KMS-11 (cell line): Measurements from ENCODE around the gene LSAMP.

Source experiments
- H2AFZ ChIP-seq: fragments of 200-600 bp; sonication (generic); 2 replicates; pipeline ENCODE4 v1.6.1; 2016; ENCODE audit warnings: antibody characterized with exemption, mixed run types, low read depth
- H3K27ac ChIP-seq: fragments of 200-600 bp; sonication (generic); 2 replicates; pipeline ENCODE4 v1.6.1; 2016; ENCODE audit warnings: mild to moderate bottlenecking, mixed run types
- H3K27me3 ChIP-seq: fragments of 200-600 bp; sonication (generic); 2 replicates; pipeline ENCODE4 v1.6.1; 2017; ENCODE audit warnings: mild to moderate bottlenecking, low read depth, mixed run types, moderate library complexity; ENCODE audit not compliant: insufficient read depth
- H3K36me3 ChIP-seq: fragments of 200-600 bp; sonication (generic); 2 replicates; pipeline ENCODE4 v1.6.1; 2017; ENCODE audit warnings: mild to moderate bottlenecking, mixed run types; ENCODE audit not compliant: insufficient read depth
- H3K4me1 ChIP-seq: fragments of 200-600 bp; sonication (generic); 2 replicates; pipeline ENCODE4 v1.6.1; 2016; ENCODE audit warnings: mild to moderate bottlenecking, low read depth, mixed run types; ENCODE audit not compliant: poor library complexity, severe bottlenecking
- H3K4me2 ChIP-seq: fragments of 200-600 bp; sonication (generic); 2 replicates; pipeline ENCODE4 v1.7.0; 2016; ENCODE audit warnings: mild to moderate bottlenecking, mixed run types
- H3K4me3 ChIP-seq: fragments of 200-600 bp; sonication (generic); IDR thresholded peaks from 2 replicates; pipeline ENCODE4 v1.6.1; 2017; ENCODE audit warnings: low read depth, low read length, mixed read lengths; ENCODE audit not compliant: insufficient read depth
- H3K79me2 ChIP-seq: fragments of 200-600 bp; sonication (generic); 2 replicates; pipeline ENCODE4 v1.6.1; 2016; ENCODE audit warnings: low read depth, mixed run types; ENCODE audit not compliant: insufficient read depth
- H3K9ac ChIP-seq: fragments of 200-600 bp; sonication (generic); 2 replicates; pipeline ENCODE4 v1.6.1; 2016; ENCODE audit warnings: mild to moderate bottlenecking, mixed run types
- H4K20me1 ChIP-seq: fragments of 200-600 bp; sonication (generic); 2 replicates; pipeline ENCODE4 v1.6.1; 2016; ENCODE audit warnings: mild to moderate bottlenecking, mixed run types; ENCODE audit not compliant: insufficient read depth
- TF ChIP-seq, protein P1 (sequence below): fragments of 200-600 bp; sonication (generic); conservative IDR thresholded peaks from 2 replicates; pipeline ENCODE4 v1.6.1; 2017; ENCODE audit warnings: low read depth, mild to moderate bottlenecking, antibody characterized with exemption, low read length, moderate library complexity, mixed read lengths

LSAMP gene

DNA sequence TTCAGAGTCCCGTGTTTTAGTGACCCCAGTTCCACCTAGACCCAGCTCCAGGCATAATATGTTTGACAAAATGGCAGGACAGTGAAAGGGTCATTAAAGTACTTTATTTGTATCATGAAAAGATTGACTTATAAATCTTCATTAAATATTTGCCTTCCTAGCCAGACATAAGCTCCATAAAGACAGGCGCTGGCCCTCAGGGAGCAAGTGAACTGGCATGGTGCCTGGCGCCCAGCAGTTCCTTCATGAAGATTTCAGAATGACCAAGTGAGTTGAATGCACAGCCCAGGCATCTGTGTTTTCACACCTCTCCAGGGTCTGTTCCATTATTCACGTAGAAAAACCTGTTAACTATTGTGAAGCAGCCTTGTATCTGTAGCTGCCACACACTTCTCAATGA is 655.8 kb downstream of the LSAMP start:
- peaks cover 12% of the 10 kb centered on the region for H3K4me1 ChIP-seq

DNA sequence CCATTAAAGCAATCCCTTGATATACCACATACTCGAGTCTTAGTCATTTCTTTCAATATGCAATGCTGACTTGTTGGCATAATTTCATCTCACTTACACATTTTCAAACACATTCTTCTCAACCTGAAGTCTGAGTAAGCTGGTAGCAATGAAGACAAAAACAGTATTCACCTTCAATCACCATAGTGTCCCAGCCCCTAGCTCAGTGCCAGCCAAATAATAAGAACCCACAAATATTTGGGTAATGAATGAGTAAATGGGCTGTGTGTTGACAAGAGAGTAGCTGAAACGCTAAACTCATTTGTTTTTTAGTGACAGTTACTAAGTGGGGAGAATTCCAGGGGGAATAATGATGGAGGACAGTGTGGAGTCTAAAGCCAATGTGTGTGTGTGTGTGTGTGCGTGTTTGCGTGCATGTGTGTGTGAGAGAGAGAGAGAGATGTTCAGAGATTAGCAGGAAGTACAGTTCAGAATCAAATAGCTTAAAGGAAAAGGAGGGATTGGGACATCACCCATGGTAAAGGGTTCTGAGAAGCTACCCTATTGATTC is 656.3 kb downstream of the LSAMP start:
- no peaks in the 10 kb centered on the region for H3K27me3 ChIP-seq
- no peak overlapping the region for H3K4me3 ChIP-seq
- H3K79me2 ChIP-seq = no peaks in the 10 kb centered on the region
- H3K27ac ChIP-seq = no peak overlapping the region
- H4K20me1 ChIP-seq = no peaks in the 10 kb centered on the region
- no peak overlapping the region for H2AFZ ChIP-seq
- H3K4me2 ChIP-seq = no peak overlapping the region
- TF ChIP-seq, protein P1, sequence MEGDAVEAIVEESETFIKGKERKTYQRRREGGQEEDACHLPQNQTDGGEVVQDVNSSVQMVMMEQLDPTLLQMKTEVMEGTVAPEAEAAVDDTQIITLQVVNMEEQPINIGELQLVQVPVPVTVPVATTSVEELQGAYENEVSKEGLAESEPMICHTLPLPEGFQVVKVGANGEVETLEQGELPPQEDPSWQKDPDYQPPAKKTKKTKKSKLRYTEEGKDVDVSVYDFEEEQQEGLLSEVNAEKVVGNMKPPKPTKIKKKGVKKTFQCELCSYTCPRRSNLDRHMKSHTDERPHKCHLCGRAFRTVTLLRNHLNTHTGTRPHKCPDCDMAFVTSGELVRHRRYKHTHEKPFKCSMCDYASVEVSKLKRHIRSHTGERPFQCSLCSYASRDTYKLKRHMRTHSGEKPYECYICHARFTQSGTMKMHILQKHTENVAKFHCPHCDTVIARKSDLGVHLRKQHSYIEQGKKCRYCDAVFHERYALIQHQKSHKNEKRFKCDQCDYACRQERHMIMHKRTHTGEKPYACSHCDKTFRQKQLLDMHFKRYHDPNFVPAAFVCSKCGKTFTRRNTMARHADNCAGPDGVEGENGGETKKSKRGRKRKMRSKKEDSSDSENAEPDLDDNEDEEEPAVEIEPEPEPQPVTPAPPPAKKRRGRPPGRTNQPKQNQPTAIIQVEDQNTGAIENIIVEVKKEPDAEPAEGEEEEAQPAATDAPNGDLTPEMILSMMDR = no peak
- H3K36me3 ChIP-seq = no peaks in the 10 kb centered on the region
- peaks cover 12% of the 10 kb centered on the region for H3K4me1 ChIP-seq
- H3K9ac ChIP-seq = no peak overlapping the region

More for the DNA sequence above, 655.8 kb downstream of the LSAMP start:
- Histone ChIP-seq H3K27me3 (no peaks in the 10 kb centered on the region), H3K4me3 (no peak overlapping the region), H3K79me2 (no peaks in the 10 kb centered on the region), H3K36me3 (no peaks in the 10 kb centered on the region), H3K9ac (no peak overlapping the region), H4K20me1 (no peaks in the 10 kb centered on the region), H3K4me2 (no peak overlapping the region), H3K27ac (no peak overlapping the region), H2AFZ (no peak overlapping the region)
- TF ChIP-seq, protein P1 = no peak

DNA sequence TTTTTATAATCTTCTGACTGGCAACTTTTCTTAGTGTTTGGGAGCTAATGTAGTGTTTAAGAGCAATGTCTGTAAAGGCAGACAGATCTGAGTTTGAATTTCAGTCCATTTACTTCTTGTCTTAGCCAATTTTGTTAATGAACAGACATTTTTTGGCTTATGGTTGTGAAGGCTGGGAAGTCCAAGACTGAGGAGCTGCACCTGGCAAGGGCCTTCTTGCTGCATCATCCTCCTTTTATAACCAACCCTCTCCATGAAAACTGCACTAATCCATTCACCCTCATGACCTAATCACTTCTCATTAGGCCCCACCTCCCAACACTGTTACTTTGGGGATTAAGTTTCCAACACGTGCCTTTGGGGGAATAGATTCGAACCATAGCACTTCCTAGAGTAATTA is 657.5 kb downstream of the LSAMP start:
- no peaks in the 10 kb centered on the region for H3K36me3 ChIP-seq
- no peak overlapping the region for H3K27ac ChIP-seq
- no peak overlapping the region for H3K4me3 ChIP-seq
- no peaks in the 10 kb centered on the region for H3K27me3 ChIP-seq
- H3K4me2 ChIP-seq = no peak overlapping the region
- no peak overlapping the region for H2AFZ ChIP-seq
- H3K4me1 ChIP-seq = peaks cover 17% of the 10 kb centered on the region
- H3K79me2 ChIP-seq = no peaks in the 10 kb centered on the region
- H4K20me1 ChIP-seq = no peaks in the 10 kb centered on the region
- no peak overlapping the region for H3K9ac ChIP-seq
- TF ChIP-seq, protein P1 = no peak

DNA sequence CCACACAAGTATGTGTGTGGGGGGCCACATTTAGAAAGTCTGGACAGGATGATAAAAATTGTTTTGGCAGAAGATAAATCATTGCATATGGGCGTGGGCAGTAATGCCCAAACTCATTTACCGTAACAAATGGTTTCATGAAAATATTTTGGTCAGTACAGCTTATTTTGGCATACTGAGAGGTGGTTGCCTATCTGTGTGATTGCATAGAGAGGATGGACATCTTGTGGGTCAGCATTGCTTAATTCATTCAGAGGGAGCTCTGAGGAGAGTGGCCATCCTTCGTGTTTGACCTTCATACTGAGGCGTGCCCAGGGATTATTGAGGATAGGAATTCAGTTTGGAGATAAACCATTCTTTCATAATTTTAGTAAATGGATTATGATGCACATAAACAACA is 659.5 kb downstream of the LSAMP start:
- TF ChIP-seq, protein P1 = no peak
- Histone ChIP-seq H4K20me1 (no peaks in the 10 kb centered on the region), H3K4me3 (no peak overlapping the region), H2AFZ (0 out of 2 replicates have a peak overlapping the region, but pooled peaks have one; percentile 88), H3K4me1 (peaks cover 12% of the 10 kb centered on the region), H3K27ac (no peak overlapping the region), H3K9ac (no peak overlapping the region), H3K4me2 (no peak overlapping the region), H3K79me2 (no peaks in the 10 kb centered on the region), H3K27me3 (no peaks in the 10 kb centered on the region), H3K36me3 (no peaks in the 10 kb centered on the region)
